A549 (cell line): ENCODE measurements around the gene PTPRN2. TPM values are rescaled to one million over a fixed set of nuclear protein-coding genes. Genes with fewer than 3 reads are reported as not detected.
"Not testable (repeated sequence)": the region's sequence is repeated elsewhere in the genome, so short reads cannot be mapped to it uniquely, and the experiment has no call there.

Experiments
- ATAC-seq, 2 experiments: fragments of 200-7000 bp in 1 of 2; fragments of >200 bp in 1 of 2; cut with Nextera tagmentation in 1 of 2; cut with Tn5 transposase in 1 of 2; 3 replicates each; pipeline versions ENCODE4 v1.8.0 to v1.9.1; 2018 to 2020; ENCODE audit warnings: mild to moderate bottlenecking in 1 of 2, moderate library complexity in 1 of 2
- CTCF ChIA-PET: fragments of 300-600 bp; sonication (Branson Sonifier 250); formaldehyde crosslinking; extraction: SDS; loops from one replicate; lab custom pipeline; 2021; ENCODE audit warnings: antibody characterized with exemption, inconsistent platforms; lab: Yijun Ruan, JAX
- POLR2A ChIA-PET: fragments of 350-600 bp; formaldehyde crosslinking; extraction: SDS; loops from one replicate; lab custom pipeline; 2021; ENCODE audit warnings: antibody characterized with exemption, inconsistent platforms; lab: Yijun Ruan, JAX
- DNase-seq, 2 experiments: peaks; one replicate each; pipeline versions ENCODE4 v3.0.0 to v3.0.0-alpha.2; 2011 to 2016; ENCODE audit warnings: low read depth in 1 of 2, low spot score in 1 of 2
- FAIRE-seq: peaks from 2 replicates; lab custom pipeline; 2011; peaks lifted over from hg19 to GRCh38; lab: Jason Lieb, UNC
- H3K27ac ChIP-seq, 2 experiments: fragments of >200 bp; sonication (Bioruptor Twin); formaldehyde crosslinking; 3 replicates each; pipeline ENCODE4 v1.5.1; 2016 to 2017
- H3K4me1 ChIP-seq: fragments of >200 bp; sonication (Bioruptor Twin); formaldehyde crosslinking; 3 replicates; pipeline ENCODE4 v1.6.1; 2016
- H3K4me2 ChIP-seq: fragments of >200 bp; sonication (Bioruptor Twin); formaldehyde crosslinking; 3 replicates; pipeline ENCODE4 v1.6.1; 2016
- H3K4me3 ChIP-seq: fragments of >200 bp; sonication (Bioruptor Twin); formaldehyde crosslinking; 3 replicates; pipeline ENCODE4 v1.5.1; 2016
- H3K9me3 ChIP-seq: fragments of >200 bp; sonication (Bioruptor Twin); formaldehyde crosslinking; 3 replicates; pipeline ENCODE4 v1.6.1; 2016
- CBX8 ChIP-seq: fragments of 200-600 bp; sonication (generic); IDR thresholded peaks from 2 replicates; pipeline ENCODE4 v1.6.1; 2016
- CHD4 ChIP-seq: fragments of 200-600 bp; sonication (generic); IDR thresholded peaks from 2 replicates; pipeline ENCODE4 v1.6.1; 2016; ENCODE audit warnings: antibody characterized with exemption, mild to moderate bottlenecking, borderline replicate concordance
- FOSB ChIP-seq: fragments of 250-450 bp; sonication (Bioruptor Pico); IDR thresholded peaks from 2 replicates; pipeline ENCODE4 v1.5.0; 2020; ENCODE audit warnings: mild to moderate bottlenecking, moderate library complexity
- FOSL2 ChIP-seq, 2 experiments: fragments of 450-650 bp in 1 of 2; fragments of >200 bp in 1 of 2; sonication (Bioruptor Twin) in 1 of 2; formaldehyde crosslinking; IDR thresholded peaks; 2 replicates each; pipeline versions ENCODE4 v1.5.0 to v1.6.1; 2016 to 2020; ENCODE audit warnings: mild to moderate bottlenecking in 1 of 2, moderate library complexity in 1 of 2
- HDAC2 ChIP-seq: fragments of 200-600 bp; sonication (generic); IDR thresholded peaks from 2 replicates; pipeline ENCODE4 v1.6.1; 2016
- HOXB5 ChIP-seq: fragments of 250-450 bp; sonication (Bioruptor Pico); IDR thresholded peaks from 2 replicates; pipeline ENCODE4 v1.5.0; 2020; ENCODE audit warnings: mild to moderate bottlenecking, moderate library complexity
- KDM1A ChIP-seq: fragments of 200-600 bp; sonication (generic); IDR thresholded peaks from 2 replicates; pipeline ENCODE4 v1.6.1; 2016; ENCODE audit warnings: low read depth, mild to moderate bottlenecking
- MAFK ChIP-seq: fragments of 450-650 bp; IDR thresholded peaks from 2 replicates; pipeline ENCODE4 v1.6.1; 2014; ENCODE audit not compliant: partially characterized antibody
- MYC ChIP-seq: IDR thresholded peaks from 2 replicates; pipeline ENCODE4 v1.6.1; 2012; ENCODE audit warnings: mild to moderate bottlenecking, inconsistent platforms, low read length, improper control_type of control experiment, borderline replicate concordance
- NFE2L2 ChIP-seq: fragments of 150-350 bp; conservative IDR thresholded peaks from 2 replicates; pipeline ENCODE4 v1.6.1; 2014; ENCODE audit warnings: low read length
- PHF8 ChIP-seq: fragments of 200-600 bp; sonication (generic); IDR thresholded peaks from 2 replicates; pipeline ENCODE4 v1.6.1; 2016; ENCODE audit warnings: low read depth, mild to moderate bottlenecking, antibody characterized with exemption, moderate library complexity, borderline replicate concordance
- POLR2A ChIP-seq: IDR thresholded peaks from 2 replicates; pipeline ENCODE4 v1.6.1; 2012; ENCODE audit warnings: mild to moderate bottlenecking, low read length
- SREBF2 ChIP-seq: fragments of 450-650 bp; IDR thresholded peaks from 2 replicates; pipeline ENCODE4 v1.6.1; 2014; ENCODE audit warnings: mild to moderate bottlenecking, moderate library complexity
- WGBS: methylation state at CpG from one replicate; pipeline ENCODE4 v1.1.6; 2017; ENCODE audit errors: missing lambda C conversion rate; 5-methylcytosine and 5-hydroxymethylcytosine counted together
- polyA plus RNA-seq, 4 experiments: library from polyadenylated mRNA; depleted of rRNA in 3 of 4; stranded (reverse); fragments of >200 nt; fragmentation: RNase III in 1 of 4; extraction: RNeasy Plus Mini Kit Qiagen cat#74134 plus additional on column Dnase treatment in 1 of 4; gene quantifications; 2 replicates in 3 of 4; 3 replicates in 1 of 4; pipeline ENCODE4 v1.2.3, GENCODE V29; 2011 to 2017
- TF ChIP-seq, protein P1 (sequence below): IDR thresholded peaks from 2 replicates; pipeline ENCODE4 v1.6.1; 2012
- TF ChIP-seq, protein P2 (sequence below): fragments of 250-450 bp; sonication (Bioruptor Pico); IDR thresholded peaks from 2 replicates; pipeline ENCODE4 v1.5.0; 2021; ENCODE audit warnings: mild to moderate bottlenecking, moderate library complexity, borderline replicate concordance
- TF ChIP-seq, protein P3 (sequence below): IDR thresholded peaks from 2 replicates; pipeline ENCODE4 v1.6.1; 2012; ENCODE audit warnings: low read depth, borderline replicate concordance
- TF ChIP-seq, protein P4 (sequence below): fragments of 250-450 bp; sonication (Bioruptor Pico); IDR thresholded peaks from 2 replicates; pipeline ENCODE4 v1.5.0; 2020; ENCODE audit warnings: low read depth, mild to moderate bottlenecking, moderate library complexity

PTPRN2 gene
- polyA plus RNA-seq, 2 of the 4 experiments (the other 2 are of a cell fraction), result 0.41 to 1.2 TPM

DNA sequence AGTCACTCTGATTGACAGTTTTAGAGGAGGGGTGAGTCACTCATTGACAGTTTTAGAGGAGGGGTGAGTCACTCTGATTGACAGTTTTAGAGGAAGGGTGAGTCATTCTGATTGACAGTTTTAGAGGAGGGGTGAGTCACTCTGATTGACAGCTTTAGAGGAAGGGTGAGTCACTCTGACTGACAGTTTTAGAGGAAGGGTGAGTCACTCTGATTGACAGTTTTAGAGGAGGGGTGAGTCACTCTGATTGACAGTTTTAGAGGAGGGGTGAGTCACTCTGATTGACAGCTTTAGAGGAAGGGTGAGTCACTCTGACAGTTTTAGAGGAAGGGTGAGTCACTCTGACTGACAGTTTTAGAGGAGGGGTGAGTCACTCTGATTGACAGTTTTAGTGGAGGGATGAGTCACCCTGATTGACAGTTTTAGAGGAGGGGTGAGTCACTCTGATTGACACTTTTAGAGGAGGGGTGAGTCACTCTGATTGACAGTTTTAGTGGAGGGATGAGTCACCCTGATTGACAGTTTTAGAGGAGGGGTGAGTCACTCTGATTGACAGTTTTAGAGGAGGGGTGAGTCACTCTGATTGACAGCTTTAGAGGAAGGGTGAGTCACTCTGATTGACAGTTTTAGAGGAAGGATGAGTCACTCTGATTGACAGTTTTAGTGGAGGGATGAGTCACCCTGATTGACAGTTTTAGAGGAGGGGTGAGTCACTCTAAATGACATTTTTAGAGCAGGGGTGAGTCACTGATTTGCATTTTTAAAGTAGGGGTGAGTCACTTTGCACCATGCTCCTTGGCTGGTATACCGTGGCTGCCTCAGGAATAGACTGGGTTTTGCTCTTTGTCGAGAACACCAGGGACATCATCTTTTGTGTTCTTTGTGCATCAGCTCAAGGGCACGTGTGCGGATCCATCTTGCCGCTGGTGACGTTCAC, 654.1 kb downstream of the PTPRN2 start:
- WGBS, result 39% methylated on average over 6 of the region's 6 CpGs
- ATAC-seq; CTCF ChIA-PET; H3K4me2 ChIP-seq; FAIRE-seq; H3K4me1 ChIP-seq; TF ChIP-seq FOSL2 (IDR thresholded peaks at IDR 0.05): not testable (repeated sequence)
- peak in 1 of 2 experiments; percentile 8 for DNase-seq
- peak; percentile 88; the same call in 1 of the 2 replicates for TF ChIP-seq FOSL2 (CRISPR knock-in tag; IDR thresholded peaks at IDR 0.05)
- TF ChIP-seq, all 56 proteins: peak for 1; not testable (repeated sequence) for 55
- POLR2A ChIA-PET, H3K27ac ChIP-seq, H3K4me3 ChIP-seq: not testable (repeated sequence)
- H3K9me3 ChIP-seq, result peaks cover 14% of the 10 kb centered on the region

DNA sequence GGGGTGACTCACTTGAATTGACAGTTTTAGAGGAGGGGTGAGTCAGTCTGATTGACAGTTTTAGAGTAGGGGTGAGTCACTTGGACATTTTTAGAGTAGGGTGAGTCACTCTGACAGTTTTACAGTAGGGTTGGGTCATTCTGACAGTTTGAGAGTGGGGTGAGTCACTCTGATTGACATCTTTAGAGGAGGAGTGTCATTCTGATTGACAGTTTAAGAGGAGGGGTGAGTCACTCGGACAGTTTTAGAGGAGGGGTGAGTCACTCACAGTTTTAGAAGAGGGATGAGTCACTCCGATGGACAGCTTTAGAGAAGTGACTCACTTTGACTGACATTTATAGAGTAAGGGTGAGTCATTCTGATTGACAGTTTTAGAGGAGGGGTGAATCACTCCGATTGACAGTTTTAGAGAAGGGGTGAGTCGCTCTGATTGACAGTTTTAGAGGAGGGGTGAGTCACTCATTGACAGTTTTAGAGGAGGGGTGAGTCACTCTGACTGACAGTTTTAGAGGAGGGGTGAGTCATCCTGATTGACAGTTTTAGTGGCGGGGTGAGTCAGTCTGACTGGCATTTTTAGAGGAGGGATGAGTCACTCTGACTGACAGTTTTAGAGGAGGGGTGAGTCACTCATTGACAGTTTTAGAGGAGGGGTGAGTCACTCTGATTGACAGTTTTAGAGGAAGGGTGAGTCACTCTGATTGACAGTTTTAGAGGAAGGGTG, 655.0 kb downstream of the PTPRN2 start:
- H3K4me2 ChIP-seq, result no peak overlapping the region
- no peak overlapping the region for H3K4me3 ChIP-seq
- peaks cover 14% of the 10 kb centered on the region for H3K9me3 ChIP-seq
- POLR2A ChIA-PET, result no interaction called here
- TF ChIP-seq FOSL2 (IDR thresholded peaks at IDR 0.05), result no peak
- TF ChIP-seq FOSL2 (CRISPR knock-in tag; IDR thresholded peaks at IDR 0.05), result peak; percentile 92
- TF ChIP-seq NFE2L2, result 0 out of 2 replicates have a peak, but pooled peaks have one; percentile 9
- TF ChIP-seq SREBF2, result no peak
- no peak overlapping the region for H3K27ac ChIP-seq
- ATAC-seq (0 out of 6 replicates have a peak, but pooled peaks of 1 of the 2 experiments have one; percentile 32), FAIRE-seq (no peak), DNase-seq (peak in 1 of 2 experiments; percentile 52)
- H3K4me1 ChIP-seq, result no peaks in the 10 kb centered on the region
- 7% methylated on average over 5 of the region's 5 CpGs for WGBS
- CTCF ChIA-PET, result no interaction called here

DNA sequence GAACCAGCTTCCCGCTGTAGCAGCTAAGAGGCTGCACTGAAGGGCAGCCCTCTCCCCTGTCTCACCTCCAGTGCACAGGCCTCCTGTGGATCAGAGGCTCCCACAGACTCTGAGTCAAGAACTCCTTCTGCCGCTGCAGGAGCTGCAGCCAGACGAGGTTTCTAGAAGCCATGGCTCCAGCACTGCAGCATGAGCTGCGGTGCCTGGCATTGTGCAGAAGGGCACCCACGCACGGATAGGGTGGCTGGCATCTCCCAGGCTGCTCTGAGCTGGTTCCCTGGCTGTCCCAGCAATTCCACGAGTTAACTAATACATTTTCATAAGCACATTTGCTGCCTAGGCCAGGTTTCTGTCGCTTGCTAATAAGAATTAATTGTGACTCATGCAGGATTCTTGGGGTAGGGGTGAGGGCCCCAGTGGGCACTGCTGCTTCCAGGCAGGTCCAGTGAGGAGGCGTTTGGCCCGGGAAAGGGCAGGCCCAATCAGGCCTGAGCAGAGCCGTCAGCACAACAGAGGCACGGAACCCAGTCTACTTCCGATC, 656.6 kb downstream of the PTPRN2 start:
- H3K27ac ChIP-seq, result no peak overlapping the region
- CTCF ChIA-PET, result no interaction called here
- ATAC-seq, result no peak
- POLR2A ChIA-PET, result no interaction called here
- H3K4me3 ChIP-seq, result no peak overlapping the region
- WGBS, result 55% methylated on average over 13 of the region's 13 CpGs
- DNase-seq, result no peak
- no peaks in the 10 kb centered on the region for H3K4me1 ChIP-seq
- TF ChIP-seq, protein P1, sequence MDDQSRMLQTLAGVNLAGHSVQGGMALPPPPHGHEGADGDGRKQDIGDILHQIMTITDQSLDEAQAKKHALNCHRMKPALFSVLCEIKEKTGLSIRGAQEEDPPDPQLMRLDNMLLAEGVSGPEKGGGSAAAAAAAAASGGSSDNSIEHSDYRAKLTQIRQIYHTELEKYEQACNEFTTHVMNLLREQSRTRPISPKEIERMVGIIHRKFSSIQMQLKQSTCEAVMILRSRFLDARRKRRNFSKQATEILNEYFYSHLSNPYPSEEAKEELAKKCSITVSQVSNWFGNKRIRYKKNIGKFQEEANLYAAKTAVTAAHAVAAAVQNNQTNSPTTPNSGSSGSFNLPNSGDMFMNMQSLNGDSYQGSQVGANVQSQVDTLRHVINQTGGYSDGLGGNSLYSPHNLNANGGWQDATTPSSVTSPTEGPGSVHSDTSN, result no peak
- TF ChIP-seq, protein P2, sequence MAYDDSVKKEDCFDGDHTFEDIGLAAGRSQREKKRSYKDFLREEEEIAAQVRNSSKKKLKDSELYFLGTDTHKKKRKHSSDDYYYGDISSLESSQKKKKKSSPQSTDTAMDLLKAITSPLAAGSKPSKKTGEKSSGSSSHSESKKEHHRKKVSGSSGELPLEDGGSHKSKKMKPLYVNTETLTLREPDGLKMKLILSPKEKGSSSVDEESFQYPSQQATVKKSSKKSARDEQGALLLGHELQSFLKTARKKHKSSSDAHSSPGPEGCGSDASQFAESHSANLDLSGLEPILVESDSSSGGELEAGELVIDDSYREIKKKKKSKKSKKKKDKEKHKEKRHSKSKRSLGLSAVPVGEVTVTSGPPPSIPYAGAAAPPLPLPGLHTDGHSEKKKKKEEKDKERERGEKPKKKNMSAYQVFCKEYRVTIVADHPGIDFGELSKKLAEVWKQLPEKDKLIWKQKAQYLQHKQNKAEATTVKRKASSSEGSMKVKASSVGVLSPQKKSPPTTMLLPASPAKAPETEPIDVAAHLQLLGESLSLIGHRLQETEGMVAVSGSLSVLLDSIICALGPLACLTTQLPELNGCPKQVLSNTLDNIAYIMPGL, result no peak
- TF ChIP-seq, protein P3, sequence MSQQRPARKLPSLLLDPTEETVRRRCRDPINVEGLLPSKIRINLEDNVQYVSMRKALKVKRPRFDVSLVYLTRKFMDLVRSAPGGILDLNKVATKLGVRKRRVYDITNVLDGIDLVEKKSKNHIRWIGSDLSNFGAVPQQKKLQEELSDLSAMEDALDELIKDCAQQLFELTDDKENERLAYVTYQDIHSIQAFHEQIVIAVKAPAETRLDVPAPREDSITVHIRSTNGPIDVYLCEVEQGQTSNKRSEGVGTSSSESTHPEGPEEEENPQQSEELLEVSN, result no peak
- TF ChIP-seq POLR2A, result no peak
- TF ChIP-seq, protein P4, sequence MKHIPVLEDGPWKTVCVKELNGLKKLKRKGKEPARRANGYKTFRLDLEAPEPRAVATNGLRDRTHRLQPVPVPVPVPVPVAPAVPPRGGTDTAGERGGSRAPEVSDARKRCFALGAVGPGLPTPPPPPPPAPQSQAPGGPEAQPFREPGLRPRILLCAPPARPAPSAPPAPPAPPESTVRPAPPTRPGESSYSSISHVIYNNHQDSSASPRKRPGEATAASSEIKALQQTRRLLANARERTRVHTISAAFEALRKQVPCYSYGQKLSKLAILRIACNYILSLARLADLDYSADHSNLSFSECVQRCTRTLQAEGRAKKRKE, result no peak
- no peak for TF ChIP-seq CHD4
- no peak for TF ChIP-seq MYC
- TF ChIP-seq MAFK, result no peak
- TF ChIP-seq PHF8, result no peak
- TF ChIP-seq KDM1A, result no peak
- no peak for TF ChIP-seq HDAC2
- TF ChIP-seq CBX8, result no peak
- no peak for TF ChIP-seq FOSB (CRISPR knock-in tag)
- TF ChIP-seq HOXB5 (CRISPR knock-in tag), result no peak
- TF ChIP-seq, all 56 proteins: peak for 0
- FAIRE-seq, result no peak
- H3K4me2 ChIP-seq, result no peak overlapping the region
- H3K9me3 ChIP-seq, result peaks cover 14% of the 10 kb centered on the region
